OCI-LY3 (cell line): ENCODE measurements around the gene MYO1E.

Experiments used
- H2AFZ ChIP-seq: fragments of 200-600, 300-600 bp; shearing (Covaris generic); 2 replicates; pipeline ENCODE4 v1.6.0; 2014; ENCODE audit warnings: antibody characterized with exemption, low read depth, low read length
- H3K27ac ChIP-seq: fragments of 200-600, 300-600 bp; sonication (generic); 2 replicates; pipeline ENCODE4 v1.5.1; 2014; ENCODE audit warnings: mild to moderate bottlenecking, low read length, moderate library complexity, mixed read lengths
- H3K27me3 ChIP-seq: fragments of 200-600, 300-600 bp; sonication (generic); 2 replicates; pipeline ENCODE4 v1.6.1; 2014; ENCODE audit warnings: low read depth, low read length, mixed read lengths
- H3K36me3 ChIP-seq: fragments of 200-600, 300-600 bp; sonication (generic); replicated peaks from 2 replicates; pipeline ENCODE3; 2014; ENCODE audit warnings: low read depth, low read length, mixed read lengths
- H3K4me1 ChIP-seq: fragments of 300-600, 200-600 bp; sonication (generic); 2 replicates; pipeline ENCODE4 v1.6.1; 2014; ENCODE audit warnings: low read length, mixed read lengths
- H3K4me2 ChIP-seq: fragments of 200-600, 300-600 bp; sonication (generic); 2 replicates; pipeline ENCODE4 v1.6.1; 2014; ENCODE audit warnings: low read length, mixed read lengths
- H3K4me3 ChIP-seq: fragments of 300-600, 200-600 bp; sonication (generic); 2 replicates; pipeline ENCODE4 v1.5.1; 2014; ENCODE audit warnings: antibody characterized with exemption, mild to moderate bottlenecking, low read length, moderate library complexity
- H3K79me2 ChIP-seq: fragments of 300-600, 200-600 bp; shearing (Covaris generic); 2 replicates; pipeline ENCODE4 v1.6.1; 2014; ENCODE audit warnings: mild to moderate bottlenecking, low read length, mixed read lengths
- H3K9ac ChIP-seq: fragments of 300-600, 200-600 bp; shearing (Covaris generic); 2 replicates; pipeline ENCODE4 v1.6.0; 2014; ENCODE audit warnings: mild to moderate bottlenecking, low read length, moderate library complexity
- H3K9me3 ChIP-seq: fragments of 200-600, 300-600 bp; shearing (Covaris generic); 2 replicates; pipeline ENCODE4 v1.6.1; 2014; ENCODE audit warnings: low read length, mixed read lengths; ENCODE audit not compliant: insufficient read depth
- H4K20me1 ChIP-seq: fragments of 200-600, 300-600 bp; sonication (generic); 2 replicates; pipeline ENCODE4 v1.6.1; 2016; ENCODE audit warnings: low read length, mixed read lengths; ENCODE audit not compliant: insufficient read depth
- EZH2phosphoT487 ChIP-seq: fragments of 200-600 bp; shearing (Covaris generic); IDR thresholded peaks from 2 replicates; pipeline ENCODE4 v1.6.1; 2018; ENCODE audit warnings: antibody characterized with exemption, mixed run types, low read depth
- TF ChIP-seq, protein P1 (sequence below): fragments of 200-600, 300-600 bp; sonication (generic); IDR thresholded peaks from 2 replicates; pipeline ENCODE4 v1.5.1; 2014; ENCODE audit warnings: antibody characterized with exemption, low read length, low read depth

The MYO1E gene

DNA sequence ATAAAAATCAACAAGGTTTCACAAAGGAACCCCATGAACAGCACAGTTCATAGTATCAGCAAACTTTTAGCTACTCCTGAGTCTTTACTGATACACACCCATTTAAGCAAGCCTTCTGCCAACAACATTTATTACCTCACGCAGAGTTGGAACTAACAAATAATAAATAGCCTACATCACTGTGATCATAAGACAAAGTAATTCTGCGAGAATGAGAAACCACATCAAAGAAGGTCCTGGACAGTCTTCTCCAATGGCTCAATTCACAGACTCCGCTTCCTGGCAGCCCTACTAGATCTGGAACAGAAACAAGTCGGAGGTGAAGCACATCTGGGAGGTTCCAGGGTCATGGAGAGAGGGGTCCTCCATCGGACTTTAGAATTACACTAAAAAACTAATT is 129.0 kb downstream of the MYO1E start:
- H3K9me3 ChIP-seq, result no peaks in the 10 kb centered on the region
- H3K9ac ChIP-seq, result peak overlapping the region; percentile 30; the same call in 1 of the 2 replicates
- no peaks in the 10 kb centered on the region for H3K79me2 ChIP-seq
- peak overlapping the region; percentile 95 for H3K27ac ChIP-seq
- H3K4me2 ChIP-seq, result peak overlapping the region; percentile 81; the same call in 1 of the 2 replicates
- no peaks in the 10 kb centered on the region for H3K27me3 ChIP-seq
- no peak overlapping the region; the same call in 1 of the 2 replicates for H3K4me3 ChIP-seq
- H4K20me1 ChIP-seq, result no peaks in the 10 kb centered on the region
- no peaks in the 10 kb centered on the region for H3K36me3 ChIP-seq
- TF ChIP-seq EZH2phosphoT487, result no peak
- TF ChIP-seq, protein P1, sequence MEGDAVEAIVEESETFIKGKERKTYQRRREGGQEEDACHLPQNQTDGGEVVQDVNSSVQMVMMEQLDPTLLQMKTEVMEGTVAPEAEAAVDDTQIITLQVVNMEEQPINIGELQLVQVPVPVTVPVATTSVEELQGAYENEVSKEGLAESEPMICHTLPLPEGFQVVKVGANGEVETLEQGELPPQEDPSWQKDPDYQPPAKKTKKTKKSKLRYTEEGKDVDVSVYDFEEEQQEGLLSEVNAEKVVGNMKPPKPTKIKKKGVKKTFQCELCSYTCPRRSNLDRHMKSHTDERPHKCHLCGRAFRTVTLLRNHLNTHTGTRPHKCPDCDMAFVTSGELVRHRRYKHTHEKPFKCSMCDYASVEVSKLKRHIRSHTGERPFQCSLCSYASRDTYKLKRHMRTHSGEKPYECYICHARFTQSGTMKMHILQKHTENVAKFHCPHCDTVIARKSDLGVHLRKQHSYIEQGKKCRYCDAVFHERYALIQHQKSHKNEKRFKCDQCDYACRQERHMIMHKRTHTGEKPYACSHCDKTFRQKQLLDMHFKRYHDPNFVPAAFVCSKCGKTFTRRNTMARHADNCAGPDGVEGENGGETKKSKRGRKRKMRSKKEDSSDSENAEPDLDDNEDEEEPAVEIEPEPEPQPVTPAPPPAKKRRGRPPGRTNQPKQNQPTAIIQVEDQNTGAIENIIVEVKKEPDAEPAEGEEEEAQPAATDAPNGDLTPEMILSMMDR, result no peak
- H3K4me1 ChIP-seq, result peaks cover 74% of the 10 kb centered on the region
- H2AFZ ChIP-seq, result no peak overlapping the region

GRCh38 chr15:59242649-59243048 is 130.0 kb downstream of the MYO1E start:
- Histone ChIP-seq H3K27ac (no peak overlapping the region), H3K4me1 (peaks cover 75% of the 10 kb centered on the region), H3K36me3 (no peaks in the 10 kb centered on the region), H3K79me2 (no peaks in the 10 kb centered on the region), H3K4me2 (no peak overlapping the region), H4K20me1 (no peaks in the 10 kb centered on the region), H2AFZ (no peak overlapping the region), H3K27me3 (no peaks in the 10 kb centered on the region), H3K4me3 (no peak overlapping the region), H3K9me3 (no peaks in the 10 kb centered on the region), H3K9ac (no peak overlapping the region)
- TF ChIP-seq EZH2phosphoT487, result no peak
- TF ChIP-seq, protein P1, result no peak

DNA sequence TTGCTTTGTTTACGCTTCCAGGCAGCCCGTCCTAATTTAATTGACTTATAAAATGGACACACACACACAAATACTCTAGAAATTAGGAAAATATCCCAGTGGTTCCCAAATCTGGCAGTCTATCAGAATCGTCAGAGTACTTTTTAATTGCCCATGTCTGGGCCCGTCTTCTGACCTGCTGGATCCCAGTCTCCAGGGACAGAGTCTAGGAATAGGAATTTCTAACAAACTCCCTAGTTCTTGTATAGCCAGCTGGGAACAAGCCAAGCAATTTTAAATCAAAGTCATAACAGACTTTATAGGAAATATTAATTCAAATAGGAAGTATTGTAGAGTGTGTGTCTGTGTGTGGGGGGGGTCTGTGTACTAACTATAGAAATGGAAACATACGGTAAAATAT is 132.6 kb downstream of the MYO1E start:
- Histone ChIP-seq H3K79me2 (0 out of 2 replicates have a peak, but pooled peaks cover 4% of the 10 kb centered on the region), H2AFZ (no peak overlapping the region), H3K36me3 (peaks cover 7% of the 10 kb centered on the region), H3K9ac (no peak overlapping the region), H4K20me1 (no peaks in the 10 kb centered on the region), H3K4me2 (no peak overlapping the region), H3K27ac (no peak overlapping the region), H3K4me1 (peaks cover 65% of the 10 kb centered on the region), H3K27me3 (no peaks in the 10 kb centered on the region), H3K9me3 (no peaks in the 10 kb centered on the region), H3K4me3 (no peak overlapping the region)
- TF ChIP-seq, protein P1, result no peak
- no peak for TF ChIP-seq EZH2phosphoT487

GRCh38 chr15:59237924-59238331 is 134.7 kb downstream of the MYO1E start:
- Histone ChIP-seq H3K27me3 (no peaks in the 10 kb centered on the region), H3K9ac (peak overlapping the region; percentile 55), H3K4me2 (peak overlapping the region; percentile 80), H3K36me3 (peaks cover 7% of the 10 kb centered on the region), H3K4me3 (peak overlapping the region; percentile 66), H3K27ac (peak overlapping the region; percentile 86), H4K20me1 (no peaks in the 10 kb centered on the region), H3K4me1 (peaks cover 45% of the 10 kb centered on the region), H3K79me2 (0 out of 2 replicates have a peak, but pooled peaks cover 4% of the 10 kb centered on the region), H2AFZ (no peak overlapping the region), H3K9me3 (no peaks in the 10 kb centered on the region)
- TF ChIP-seq EZH2phosphoT487, result no peak
- TF ChIP-seq, protein P1, result no peak
